H9 (cell line): ENCODE data around the gene ABCB11. TPM values are rescaled to one million over a fixed set of nuclear protein-coding genes. Genes with fewer than 3 reads are reported as not detected.

Source experiments
- DNase-seq: peaks from one replicate; pipeline ENCODE4 v3.0.0-alpha.2; 2017
- H2AFZ ChIP-seq: one replicate; pipeline ENCODE4 v1.6.1; 2013; ENCODE audit warnings: mild to moderate bottlenecking, low read length, control low read depth, moderate library complexity
- H2AK5ac ChIP-seq: 2 replicates; pipeline ENCODE4 v1.6.1; 2013; ENCODE audit warnings: low read length, control low read depth, mixed read lengths; ENCODE audit not compliant: insufficient read length
- H2BK120ac ChIP-seq: one replicate; pipeline ENCODE4 v1.6.1; 2013; ENCODE audit warnings: low read depth, mild to moderate bottlenecking, low read length, control low read depth, inconsistent platforms; ENCODE audit not compliant: poor library complexity, severe bottlenecking
- H2BK12ac ChIP-seq: 2 replicates; pipeline ENCODE4 v1.6.1; 2013; ENCODE audit warnings: low read length, control low read depth, mixed read lengths, low read depth; ENCODE audit not compliant: insufficient read length
- H2BK15ac ChIP-seq: 2 replicates; pipeline ENCODE4 v1.6.1; 2013; ENCODE audit warnings: low read depth, low read length, control low read depth
- H2BK20ac ChIP-seq: one replicate; pipeline ENCODE4 v1.6.1; 2013; ENCODE audit warnings: low read depth, mild to moderate bottlenecking, low read length, control low read depth, inconsistent platforms; ENCODE audit not compliant: poor library complexity, severe bottlenecking
- H2BK5ac ChIP-seq: 2 replicates; pipeline ENCODE4 v1.6.1; 2013; ENCODE audit warnings: low read length, control low read depth, mixed read lengths; ENCODE audit not compliant: insufficient read length
- H3K14ac ChIP-seq: 2 replicates; pipeline ENCODE4 v1.6.1; 2013; ENCODE audit warnings: low read length, control low read depth; ENCODE audit not compliant: insufficient read depth
- H3K18ac ChIP-seq: 2 replicates; pipeline ENCODE4 v1.6.1; 2013; ENCODE audit warnings: low read depth, mild to moderate bottlenecking, mixed read lengths, low read length, control low read depth; ENCODE audit not compliant: insufficient read length
- H3K23ac ChIP-seq: 2 replicates; pipeline ENCODE4 v1.6.1; 2013; ENCODE audit warnings: low read length, control low read depth, mixed read lengths, low read depth; ENCODE audit not compliant: insufficient read length
- H3K23me2 ChIP-seq: 2 replicates; pipeline ENCODE4 v1.6.1; 2013; ENCODE audit warnings: low read depth, mild to moderate bottlenecking, mixed read lengths, low read length, control low read depth; ENCODE audit not compliant: insufficient read length, poor library complexity, severe bottlenecking
- H3K27ac ChIP-seq: 2 replicates; pipeline ENCODE4 v1.5.1; 2013; ENCODE audit warnings: low read length, control low read depth, mixed read lengths, low read depth; ENCODE audit not compliant: insufficient read length
- H3K27me3 ChIP-seq: 2 replicates; pipeline ENCODE4 v1.6.1; 2013; ENCODE audit warnings: low read length, control low read depth, inconsistent platforms; ENCODE audit not compliant: insufficient read depth
- H3K4ac ChIP-seq: 2 replicates; pipeline ENCODE4 v1.6.1; 2013; ENCODE audit warnings: low read depth, mild to moderate bottlenecking, control low read depth, inconsistent platforms, low read length, moderate library complexity
- H3K4me1 ChIP-seq: 2 replicates; pipeline ENCODE4 v1.6.1; 2013; ENCODE audit warnings: low read length, control low read depth, inconsistent platforms; ENCODE audit not compliant: insufficient read depth
- H3K4me2 ChIP-seq: 2 replicates; pipeline ENCODE4 v1.6.1; 2013; ENCODE audit warnings: low read length, control low read depth, mixed read lengths; ENCODE audit not compliant: insufficient read length, insufficient read depth
- H3K56ac ChIP-seq: 2 replicates; pipeline ENCODE4 v1.6.1; 2013; ENCODE audit warnings: low read depth, mild to moderate bottlenecking, mixed read lengths, low read length, control low read depth; ENCODE audit not compliant: insufficient read length
- H3K79me1 ChIP-seq: 2 replicates; pipeline ENCODE4 v1.6.1; 2013; ENCODE audit warnings: low read depth, mild to moderate bottlenecking, moderate library complexity, low read length, control low read depth, inconsistent platforms; ENCODE audit not compliant: insufficient read depth, poor library complexity, severe bottlenecking
- H3K79me2 ChIP-seq: 2 replicates; pipeline ENCODE4 v1.6.1; 2013; ENCODE audit warnings: low read length, control low read depth, inconsistent platforms; ENCODE audit not compliant: insufficient read depth
- H3K9ac ChIP-seq: 2 replicates; pipeline ENCODE4 v1.6.1; 2013; ENCODE audit warnings: low read length, control low read depth, mixed read lengths; ENCODE audit not compliant: insufficient read length; ENCODE audit errors: extremely low read depth
- H3K9me3 ChIP-seq: one replicate; pipeline ENCODE4 v1.6.1; 2013; ENCODE audit warnings: low read depth, low read length, inconsistent platforms; ENCODE audit not compliant: control insufficient read depth
- H3T11ph ChIP-seq: one replicate; pipeline ENCODE4 v1.6.1; 2013; ENCODE audit warnings: mild to moderate bottlenecking, low read length, control low read depth, inconsistent platforms
- H4K20me1 ChIP-seq: one replicate; pipeline ENCODE4 v1.6.1; 2013; ENCODE audit not compliant: control insufficient read depth, insufficient read length, insufficient read depth
- H4K5ac ChIP-seq: 2 replicates; pipeline ENCODE4 v1.6.1; 2013; ENCODE audit warnings: low read depth, mild to moderate bottlenecking, mixed read lengths, low read length, control low read depth; ENCODE audit not compliant: insufficient read length
- H4K8ac ChIP-seq: replicated peaks from 2 replicates; pipeline ENCODE4 v1.6.1; 2013; ENCODE audit warnings: low read length, control low read depth, mixed read lengths, low read depth; ENCODE audit not compliant: insufficient read length
- H4K91ac ChIP-seq: 2 replicates; pipeline ENCODE4 v1.6.1; 2013; ENCODE audit warnings: low read depth, mild to moderate bottlenecking, moderate library complexity, mixed read lengths, low read length, control low read depth; ENCODE audit not compliant: insufficient read length
- H3K27ac Mint-ChIP-seq, 3 experiments: 2 replicates in 2 of 3; 3 replicates in 1 of 3; pipeline ENCODE4 v1.8.0; 2020 to 2021; ENCODE audit warnings: mixed read lengths in 3 of 3, mild to moderate bottlenecking in 1 of 3, moderate library complexity in 1 of 3
- H3K27me3 Mint-ChIP-seq: 2 replicates; pipeline ENCODE4 v1.8.0; 2021; ENCODE audit warnings: low read depth, mild to moderate bottlenecking, moderate library complexity, mixed read lengths
- H3K36me3 Mint-ChIP-seq, 3 experiments: 2 replicates in 2 of 3; 3 replicates in 1 of 3; pipeline ENCODE4 v1.8.0; 2020 to 2021; ENCODE audit warnings: low read depth in 3 of 3, mixed read lengths in 3 of 3; ENCODE audit not compliant: insufficient read depth in 1 of 3
- H3K4me1 Mint-ChIP-seq, 2 experiments: 2 replicates each; pipeline ENCODE4 v1.8.0; 2020; ENCODE audit warnings: mixed read lengths in 2 of 2
- H3K4me3 Mint-ChIP-seq, 2 experiments: 2 replicates in 1 of 2; 3 replicates in 1 of 2; pipeline ENCODE4 v1.8.0; 2020 to 2021; ENCODE audit warnings: mild to moderate bottlenecking in 2 of 2, mixed read lengths in 2 of 2, moderate library complexity in 1 of 2
- H3K9me3 Mint-ChIP-seq, 2 experiments: 2 replicates in 1 of 2; 3 replicates in 1 of 2; pipeline ENCODE4 v1.8.0; 2020; ENCODE audit warnings: mild to moderate bottlenecking in 2 of 2, mixed read lengths in 2 of 2, moderate library complexity in 1 of 2
- CTCF ChIP-seq: fragments of 200-600 bp; sonication (generic); conservative IDR thresholded peaks from 3 replicates; pipeline ENCODE4 v1.8.0; 2021; ENCODE audit warnings: antibody characterized with exemption, mild to moderate bottlenecking
- WGBS: extraction: QIAGEN DNeasy Blood & Tissue Kit; methylation state at CpG from one replicate; pipeline ENCODE4 v1.1.7; 2013; ENCODE audit warnings: missing lambda C conversion rate, low lambda C conversion rate, mixed read lengths; ENCODE audit not compliant: insufficient read length; ENCODE audit errors: extremely low coverage; 5-methylcytosine and 5-hydroxymethylcytosine counted together
- total RNA-seq: library from RNA; stranded (reverse); gene quantifications from 2 replicates; pipeline ENCODE4 v1.2.1, GENCODE V29; 2021

ABCB11 gene
- total RNA-seq, 1 experiment from 2014 or later: not detected

- H3K23me2 ChIP-seq: no peaks in the 10 kb centered on the region
- no peak overlapping the region for H3K9ac ChIP-seq
- Mint-ChIP-seq H3K36me3 (no peaks in the 10 kb centered on the region), H3K4me3 (no peak overlapping the region), H3K4me1 (peaks cover 5% of the 10 kb centered on the region in 2 experiments; a peak in 3 of 4 replicates), H3K27me3 (no peaks in the 10 kb centered on the region), H3K27ac (no peak overlapping the region), H3K9me3 (no peaks in the 10 kb centered on the region)
- no peak overlapping the region for H2AFZ ChIP-seq
- H3K23ac ChIP-seq: no peak overlapping the region
- no peak overlapping the region for H4K8ac ChIP-seq
- no peak overlapping the region for H3K14ac ChIP-seq
- H2BK120ac ChIP-seq: no peak overlapping the region
- H4K5ac ChIP-seq: no peak overlapping the region
- no peaks in the 10 kb centered on the region for H3K9me3 ChIP-seq
- no peak overlapping the region for H2BK20ac ChIP-seq
- no peak overlapping the region for H3T11ph ChIP-seq
- H3K4me1 ChIP-seq: peaks cover 2% of the 10 kb centered on the region
- no peaks in the 10 kb centered on the region for H4K20me1 ChIP-seq
- no peak overlapping the region for H2BK15ac ChIP-seq
- no peak overlapping the region for H4K91ac ChIP-seq
- no peak overlapping the region for H3K4ac ChIP-seq
- H3K27me3 ChIP-seq: no peaks in the 10 kb centered on the region
- H3K79me2 ChIP-seq: no peaks in the 10 kb centered on the region
- no CpG with 5 or more reads among the region's 3 CpGs for WGBS
- H3K18ac ChIP-seq: no peak overlapping the region
- H2BK5ac ChIP-seq: no peak overlapping the region
- H3K4me2 ChIP-seq: no peak overlapping the region
- no peak overlapping the region for H2BK12ac ChIP-seq
- no peak overlapping the region for H3K27ac ChIP-seq
- H2AK5ac ChIP-seq: no peak overlapping the region
- DNase-seq: no peak
- H3K56ac ChIP-seq: no peak overlapping the region
- no peak for TF ChIP-seq CTCF
- no peaks in the 10 kb centered on the region for H3K79me1 ChIP-seq
Observed at GRCh38 chr2:169018390-169018789, 12.7 kb downstream of the ABCB11 start.
